Mesodermal cell (in vitro differentiated cells): ENCODE data around the gene SERP1.

Experiments used
- H3K27ac ChIP-seq: 2 replicates; pipeline ENCODE4 v1.7.0; 2013; ENCODE audit warnings: mild to moderate bottlenecking, low read depth, low read length, moderate library complexity; ENCODE audit not compliant: severe bottlenecking
- H3K36me3 ChIP-seq: 2 replicates; pipeline ENCODE4 v1.7.1; 2013; ENCODE audit warnings: mild to moderate bottlenecking, low read length, moderate library complexity; ENCODE audit not compliant: control insufficient read depth, insufficient read depth
- H3K4me1 ChIP-seq: one replicate; pipeline ENCODE4 v1.7.1; 2013; ENCODE audit warnings: mild to moderate bottlenecking, low read length; ENCODE audit not compliant: insufficient read depth, control insufficient read depth, poor library complexity, severe bottlenecking
- H3K4me3 ChIP-seq: 2 replicates; pipeline ENCODE4 v1.7.0; 2013; ENCODE audit warnings: low read length, control low read depth, mild to moderate bottlenecking; ENCODE audit not compliant: insufficient read depth, poor library complexity, severe bottlenecking; ENCODE audit errors: extremely low read depth
- H3K9me3 ChIP-seq: 2 replicates; pipeline ENCODE4 v1.7.1; 2013; ENCODE audit warnings: mild to moderate bottlenecking, low read length, moderate library complexity; ENCODE audit not compliant: control insufficient read depth
- WGBS, 2 experiments: methylation state at CpG; one replicate each; pipeline ENCODE4 v1.1.5; 2013; ENCODE audit warnings: missing lambda C conversion rate in 2 of 2; ENCODE audit not compliant: insufficient coverage in 2 of 2; 5-methylcytosine and 5-hydroxymethylcytosine counted together

The SERP1 gene

GRCh38 chr3:150557725-150558124 is 11.4 kb upstream of the SERP1 start:
- Histone ChIP-seq H3K4me1 (no peaks in the 10 kb centered on the region), H3K27ac (no peak overlapping the region), H3K4me3 (no peak overlapping the region), H3K9me3 (no peaks in the 10 kb centered on the region), H3K36me3 (peaks cover 70% of the 10 kb centered on the region)
- WGBS, 2 experiments, result no CpG with 5 or more reads among the region's 1 CpG

GRCh38 chr3:150556792-150557191 is 10.5 kb upstream of the SERP1 start:
- no peak overlapping the region for H3K27ac ChIP-seq
- WGBS, 2 experiments, result no CpG with 5 or more reads among the region's 2 CpGs
- H3K4me3 ChIP-seq, result no peak overlapping the region
- H3K4me1 ChIP-seq, result no peaks in the 10 kb centered on the region
- peaks cover 69% of the 10 kb centered on the region for H3K36me3 ChIP-seq
- H3K9me3 ChIP-seq, result no peaks in the 10 kb centered on the region

- H3K4me1 ChIP-seq, result no peaks in the 10 kb centered on the region
- H3K27ac ChIP-seq, result no peak overlapping the region
- no peaks in the 10 kb centered on the region for H3K9me3 ChIP-seq
- 94 to 96% methylated on average over 3 to 4 of the region's 4 CpGs for WGBS, 2 experiments
- H3K4me3 ChIP-seq, result no peak overlapping the region
- peaks cover 66% of the 10 kb centered on the region for H3K36me3 ChIP-seq
Observed at GRCh38 chr3:150555859-150556436, 9.7 kb upstream of the SERP1 start.

GRCh38 chr3:150547045-150547741 is 897 bp upstream of the SERP1 start:
- WGBS, 2 experiments, result 38 to 49% methylated on average over 4 to 6 of the region's 7 CpGs
- Histone ChIP-seq H3K27ac (peak overlapping the region; percentile 98), H3K4me1 (no peaks in the 10 kb centered on the region), H3K4me3 (peak overlapping the region; percentile 91), H3K36me3 (peaks cover 41% of the 10 kb centered on the region), H3K9me3 (no peaks in the 10 kb centered on the region)

GRCh38 chr3:150545419-150546225 is 674 bp downstream of the SERP1 start:
- Histone ChIP-seq H3K9me3 (no peaks in the 10 kb centered on the region), H3K4me1 (no peaks in the 10 kb centered on the region), H3K4me3 (peak overlapping the region; percentile 91), H3K27ac (peak overlapping the region; percentile 98), H3K36me3 (peaks cover 42% of the 10 kb centered on the region)
- 0% methylated on average over 31 to 42 of the region's 54 CpGs for WGBS, 2 experiments

- no CpG with 5 or more reads among the region's 1 CpG for WGBS, 2 experiments
- no peaks in the 10 kb centered on the region for H3K4me1 ChIP-seq
- no peak overlapping the region for H3K27ac ChIP-seq
Observed at GRCh38 chr3:150544726-150545125, 1.6 kb downstream of the SERP1 start.

GRCh38 chr3:150544041-150544440 is 2.3 kb downstream of the SERP1 start:
- H3K9me3 ChIP-seq, result no peaks in the 10 kb centered on the region
- H3K36me3 ChIP-seq, result peaks cover 33% of the 10 kb centered on the region
- no peak overlapping the region for H3K4me3 ChIP-seq
- H3K4me1 ChIP-seq, result no peaks in the 10 kb centered on the region
- H3K27ac ChIP-seq, result no peak overlapping the region

More at GRCh38 chr3:150544726-150545125, 1.6 kb downstream of the SERP1 start:
- Histone ChIP-seq H3K9me3 (no peaks in the 10 kb centered on the region), H3K4me3 (peak overlapping the region; percentile 91), H3K36me3 (peaks cover 39% of the 10 kb centered on the region)

- WGBS, 2 experiments, result no CpG with 5 or more reads among the region's 2 CpGs
- H3K27ac ChIP-seq, result no peak overlapping the region
- H3K36me3 ChIP-seq, result peaks cover 27% of the 10 kb centered on the region
- no peak overlapping the region for H3K4me3 ChIP-seq
- H3K4me1 ChIP-seq, result no peaks in the 10 kb centered on the region
- no peaks in the 10 kb centered on the region for H3K9me3 ChIP-seq
Observed at GRCh38 chr3:150543531-150543930, 2.8 kb downstream of the SERP1 start.

- peaks cover 24% of the 10 kb centered on the region for H3K36me3 ChIP-seq
- no peaks in the 10 kb centered on the region for H3K9me3 ChIP-seq
- 93 to 100% methylated on average over 1 to 2 of the region's 3 CpGs for WGBS, 2 experiments
- H3K4me3 ChIP-seq, result no peak overlapping the region
- no peak overlapping the region for H3K27ac ChIP-seq
- no peaks in the 10 kb centered on the region for H3K4me1 ChIP-seq
Observed at GRCh38 chr3:150543128-150543527, 3.2 kb downstream of the SERP1 start.

- 100% methylated on average over 1 of the region's 3 CpGs; no CpG with 5 or more reads in 1 of the 2 experiments for WGBS, 2 experiments
- H3K4me1 ChIP-seq, result no peaks in the 10 kb centered on the region
- H3K4me3 ChIP-seq, result no peak overlapping the region
- no peak overlapping the region for H3K27ac ChIP-seq
- H3K9me3 ChIP-seq, result no peaks in the 10 kb centered on the region
- peaks cover 24% of the 10 kb centered on the region for H3K36me3 ChIP-seq
Observed at GRCh38 chr3:150540991-150541390, 5.3 kb downstream of the SERP1 start.
